ENCODE measurements around the gene BRAP.
"Not testable (repeated sequence)": the region's sequence is repeated elsewhere in the genome, so short reads cannot be mapped to it uniquely, and the experiment has no call there.

BRAP gene, protein sequence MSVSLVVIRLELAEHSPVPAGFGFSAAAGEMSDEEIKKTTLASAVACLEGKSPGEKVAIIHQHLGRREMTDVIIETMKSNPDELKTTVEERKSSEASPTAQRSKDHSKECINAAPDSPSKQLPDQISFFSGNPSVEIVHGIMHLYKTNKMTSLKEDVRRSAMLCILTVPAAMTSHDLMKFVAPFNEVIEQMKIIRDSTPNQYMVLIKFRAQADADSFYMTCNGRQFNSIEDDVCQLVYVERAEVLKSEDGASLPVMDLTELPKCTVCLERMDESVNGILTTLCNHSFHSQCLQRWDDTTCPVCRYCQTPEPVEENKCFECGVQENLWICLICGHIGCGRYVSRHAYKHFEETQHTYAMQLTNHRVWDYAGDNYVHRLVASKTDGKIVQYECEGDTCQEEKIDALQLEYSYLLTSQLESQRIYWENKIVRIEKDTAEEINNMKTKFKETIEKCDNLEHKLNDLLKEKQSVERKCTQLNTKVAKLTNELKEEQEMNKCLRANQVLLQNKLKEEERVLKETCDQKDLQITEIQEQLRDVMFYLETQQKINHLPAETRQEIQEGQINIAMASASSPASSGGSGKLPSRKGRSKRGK

GRCh38 chr12:111685811-111686573 is at the start of gene BRAP, which contains the start of gene ACAD10:
Gene BRAP (minus strand): TSS chr12:111685956. CDS start chr12:111685792, 164 bp downstream.
Gene ACAD10 (plus strand): TSS chr12:111686053. CDS start chr12:111692710, 6,657 bp downstream.
- peak; percentile 77 to 89 (median 86) for DNase-seq (ENCODE audit: low read depth in 4 of 4, low spot score in 1 of 4)

DNA sequence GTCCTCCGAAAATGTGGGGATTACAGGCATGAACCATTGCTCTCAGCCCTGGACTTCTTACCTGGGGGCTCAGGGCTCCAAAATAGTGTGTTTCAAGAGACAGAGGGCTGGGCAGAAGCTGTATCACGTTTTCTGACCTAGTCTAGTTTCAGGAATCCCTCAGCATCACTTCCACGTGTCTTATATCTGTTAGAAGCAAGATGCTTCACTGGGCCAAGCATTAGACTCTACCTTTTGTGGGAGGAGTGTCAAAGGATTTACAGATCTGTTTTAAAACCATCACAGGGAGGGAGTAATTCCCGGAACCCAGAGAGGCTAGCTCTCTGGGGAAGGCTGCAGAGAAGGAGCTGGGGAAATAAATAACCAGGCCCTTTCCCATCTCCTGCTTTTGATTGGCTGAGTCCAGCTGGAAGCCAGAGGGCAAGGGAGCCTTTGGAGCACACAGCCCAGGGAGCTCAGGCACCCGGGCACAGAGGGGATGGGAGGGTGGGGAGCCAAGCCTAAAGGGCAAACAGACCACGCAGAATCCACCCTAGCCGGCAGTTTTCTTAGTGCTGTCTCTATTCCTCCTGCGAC is 47.7 kb upstream of the BRAP start:
- DNase-seq (ENCODE audit: low read depth in 4 of 4, low spot score in 1 of 4) = no peak

DNA sequence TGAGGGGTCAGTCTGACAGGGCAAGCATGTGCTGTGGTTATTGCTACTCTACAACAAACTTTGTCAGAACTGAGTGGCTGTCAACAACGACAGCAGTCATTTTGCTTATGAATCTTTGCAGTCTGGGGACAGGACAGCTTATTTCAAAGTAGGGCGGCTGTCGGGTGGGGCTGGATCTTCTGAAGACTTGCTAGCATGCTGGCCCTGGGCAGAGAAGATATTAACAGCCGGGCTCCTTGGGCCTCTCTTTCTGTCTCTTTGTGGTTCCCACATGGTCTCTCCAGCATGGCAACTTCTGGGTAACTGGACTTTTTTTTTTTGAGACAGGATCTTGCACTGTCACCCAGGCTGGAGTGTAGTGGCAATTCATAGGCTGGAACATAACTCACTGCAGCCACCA is 47.0 kb upstream of the BRAP start:
- DNase-seq (ENCODE audit: low read depth in 4 of 4, low spot score in 1 of 4) = no peak

- no peak for DNase-seq (ENCODE audit: low read depth in 4 of 4, low spot score in 1 of 4)
Observed at GRCh38 chr12:111730420-111730819, 44.7 kb upstream of the BRAP start.

DNA sequence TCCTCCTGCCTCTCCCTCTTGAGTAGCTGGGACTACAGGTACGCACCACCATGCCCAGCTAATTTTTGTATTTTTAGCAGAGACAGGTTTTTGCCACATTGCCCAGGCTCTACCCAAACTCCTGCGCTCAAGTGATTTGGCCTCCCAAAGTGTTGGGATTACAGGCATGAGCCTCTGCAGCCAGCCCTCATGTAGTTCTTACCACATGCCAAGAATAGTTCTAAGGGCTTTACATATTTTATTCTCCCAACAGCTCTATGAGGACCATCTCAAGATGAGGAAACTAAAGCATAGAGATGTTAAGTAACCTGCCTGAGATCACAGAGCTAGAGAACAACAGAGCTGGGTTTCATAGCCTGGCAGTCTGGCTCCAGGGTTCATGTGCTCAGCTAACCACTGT is 43.0 kb upstream of the BRAP start:
- no peak for DNase-seq (ENCODE audit: low read depth in 4 of 4, low spot score in 1 of 4)

- DNase-seq (ENCODE audit: low read depth in 4 of 4, low spot score in 1 of 4) = not testable (repeated sequence)
Observed at GRCh38 chr12:111723646-111724360, 38.0 kb upstream of the BRAP start.

DNA sequence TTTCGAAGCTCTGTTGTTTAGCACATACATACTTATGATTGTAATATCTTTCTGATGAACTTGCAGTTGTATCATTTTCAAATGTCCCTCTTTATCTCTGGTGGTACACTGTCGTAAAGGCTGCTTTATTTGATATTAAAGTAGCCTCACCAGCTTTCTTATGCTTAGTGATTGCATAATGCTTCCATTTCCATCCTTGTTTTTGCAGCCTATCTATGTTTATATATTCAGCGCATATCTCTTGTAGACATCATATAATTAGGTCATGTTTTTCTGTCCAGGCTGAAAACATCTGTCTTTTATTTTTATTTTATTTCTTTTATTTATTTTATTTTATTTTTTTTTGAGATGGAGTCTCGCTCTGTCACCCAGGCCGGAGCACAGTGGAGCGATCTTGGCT is 34.7 kb upstream of the BRAP start:
- no peak for DNase-seq (ENCODE audit: low read depth in 4 of 4, low spot score in 1 of 4)

DNA sequence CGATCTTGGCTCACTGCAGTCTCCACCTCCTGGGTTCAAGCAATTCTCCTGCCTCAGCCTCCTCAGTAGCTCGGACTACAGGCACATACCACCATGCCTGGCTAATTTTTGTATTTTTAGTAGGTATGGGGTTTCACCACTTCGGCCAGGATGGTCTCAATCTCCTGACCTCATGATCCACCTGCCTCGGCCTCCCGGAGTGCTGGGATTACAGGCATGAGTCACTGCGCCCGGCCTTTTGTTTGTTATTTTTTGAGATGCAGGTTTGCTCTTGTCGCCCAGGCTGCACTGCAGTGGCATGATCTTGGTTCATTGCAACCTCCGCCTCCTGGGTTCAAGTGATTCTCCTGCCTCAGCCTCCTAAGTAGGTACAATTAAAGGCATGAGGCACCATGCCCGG is 33.6 kb upstream of the BRAP start:
- not testable (repeated sequence) for DNase-seq (ENCODE audit: low read depth in 4 of 4, low spot score in 1 of 4)

DNA sequence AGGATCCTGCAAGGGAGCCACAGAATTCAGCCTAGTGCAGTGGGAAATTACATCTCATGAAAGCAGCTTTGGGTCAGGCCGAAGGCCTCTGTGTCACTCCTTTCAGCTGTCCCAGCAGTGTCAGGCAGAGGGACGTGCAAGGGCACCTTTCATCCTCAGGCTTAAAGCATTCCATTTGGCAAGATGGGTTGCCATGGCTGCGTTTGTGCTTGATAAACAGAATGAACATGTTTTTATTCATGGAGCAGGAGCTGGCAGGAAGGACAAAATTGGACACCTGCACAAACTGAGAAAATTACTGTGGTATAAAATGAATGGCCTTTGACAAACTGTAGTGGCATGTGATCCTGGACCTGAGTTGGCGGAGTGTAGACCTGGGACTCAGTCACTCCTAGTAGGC is 29.5 kb upstream of the BRAP start:
- no peak for DNase-seq (ENCODE audit: low read depth in 4 of 4, low spot score in 1 of 4)

DNA sequence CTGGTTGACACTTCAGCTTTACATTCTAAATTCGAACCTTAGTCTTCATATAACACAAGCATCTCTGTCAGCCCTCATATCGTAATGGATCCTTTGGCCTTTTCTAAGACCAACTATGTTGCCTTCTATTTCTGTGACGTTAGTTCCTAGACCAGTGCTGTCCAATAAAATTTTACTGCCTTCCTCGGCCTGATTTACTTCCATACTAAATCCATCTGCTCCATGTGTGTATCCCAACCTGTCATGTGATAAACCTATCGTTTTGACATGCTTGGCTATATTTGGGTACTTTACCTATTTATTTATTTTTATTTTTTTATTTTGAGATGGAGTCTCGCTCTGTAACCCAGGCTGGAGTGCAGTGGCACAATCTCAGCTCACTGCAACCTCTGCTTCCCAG is 20.4 kb upstream of the BRAP start:
- no peak for DNase-seq (ENCODE audit: low read depth in 4 of 4, low spot score in 1 of 4)

GRCh38 chr12:111705672-111706071 is 19.9 kb upstream of the BRAP start:
- no peak for DNase-seq (ENCODE audit: low read depth in 4 of 4, low spot score in 1 of 4)

DNA sequence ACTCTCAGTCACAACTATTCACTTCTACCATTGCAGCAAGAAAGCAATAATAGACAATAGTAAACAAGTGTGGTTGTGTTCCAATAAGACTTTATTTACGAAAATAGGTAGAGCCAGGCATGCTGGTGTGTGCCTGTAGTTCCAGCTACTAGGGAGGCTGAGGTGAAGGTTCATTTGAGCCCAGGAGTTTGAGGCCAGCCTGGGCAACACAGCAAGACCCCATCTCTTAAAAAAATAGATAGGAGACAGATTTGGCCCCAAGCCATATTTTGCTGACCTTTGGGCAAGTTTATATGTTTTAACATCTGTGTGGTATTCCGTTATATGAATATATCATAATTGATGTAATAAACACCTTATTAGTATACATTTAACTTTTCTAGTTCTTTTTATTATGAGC is 14.2 kb upstream of the BRAP start:
- no peak for DNase-seq (ENCODE audit: low read depth in 4 of 4, low spot score in 1 of 4)

DNA sequence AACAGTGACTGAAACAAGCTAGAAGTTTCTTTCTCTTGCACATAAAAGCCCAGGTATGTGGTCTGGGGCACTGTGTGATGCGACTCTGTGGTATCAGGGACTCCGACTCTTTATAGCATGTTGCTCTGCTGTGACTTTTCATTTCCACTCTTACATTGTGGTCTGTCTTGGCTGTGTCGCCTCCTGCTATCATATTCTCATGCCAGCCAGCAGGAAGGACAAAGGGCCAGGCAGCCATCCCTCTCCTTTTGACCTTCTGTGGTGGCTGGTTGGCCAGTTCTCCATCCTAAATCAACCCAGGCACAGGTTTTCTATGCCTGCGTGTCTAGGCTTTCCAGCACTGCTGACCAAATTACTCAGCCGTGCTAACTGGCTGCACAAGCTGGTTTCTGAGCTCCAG is 8.1 kb upstream of the BRAP start:
- DNase-seq (ENCODE audit: low read depth in 4 of 4, low spot score in 1 of 4) = no peak

- no peak for DNase-seq (ENCODE audit: low read depth in 4 of 4, low spot score in 1 of 4)
Observed at GRCh38 chr12:111692575-111693210, 6.9 kb upstream of the BRAP start.

- no peak for DNase-seq (ENCODE audit: low read depth in 4 of 4, low spot score in 1 of 4)
Observed at GRCh38 chr12:111691262-111691661, 5.5 kb upstream of the BRAP start.

DNA sequence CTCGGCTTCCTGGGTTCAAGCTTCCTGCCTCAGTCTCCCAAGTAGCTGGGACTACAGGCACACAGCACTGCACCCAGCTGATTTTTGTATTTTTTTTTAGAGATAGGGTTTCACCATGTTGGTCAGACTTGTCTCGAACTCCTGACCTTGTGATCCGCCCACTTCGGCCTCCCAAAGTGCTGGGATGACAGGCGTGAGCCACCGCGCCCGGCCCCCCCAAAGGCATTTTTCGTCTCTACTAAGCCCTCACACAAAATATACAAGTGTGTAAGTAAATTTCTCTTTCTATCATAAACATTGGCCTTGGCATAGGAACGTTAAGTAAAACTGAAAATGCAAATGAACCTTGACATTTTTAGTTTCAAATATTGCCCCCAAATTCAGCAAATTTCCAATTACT is 2.2 kb upstream of the BRAP start:
- no peak for DNase-seq (ENCODE audit: low read depth in 4 of 4, low spot score in 1 of 4)

- no peak for DNase-seq (ENCODE audit: low read depth in 4 of 4, low spot score in 1 of 4)
Observed at GRCh38 chr12:111687255-111687654, 1.5 kb upstream of the BRAP start.

GRCh38 chr12:111686574-111687105 is 884 bp upstream of the BRAP start:
- no peak for DNase-seq (ENCODE audit: low read depth in 4 of 4, low spot score in 1 of 4)

DNA sequence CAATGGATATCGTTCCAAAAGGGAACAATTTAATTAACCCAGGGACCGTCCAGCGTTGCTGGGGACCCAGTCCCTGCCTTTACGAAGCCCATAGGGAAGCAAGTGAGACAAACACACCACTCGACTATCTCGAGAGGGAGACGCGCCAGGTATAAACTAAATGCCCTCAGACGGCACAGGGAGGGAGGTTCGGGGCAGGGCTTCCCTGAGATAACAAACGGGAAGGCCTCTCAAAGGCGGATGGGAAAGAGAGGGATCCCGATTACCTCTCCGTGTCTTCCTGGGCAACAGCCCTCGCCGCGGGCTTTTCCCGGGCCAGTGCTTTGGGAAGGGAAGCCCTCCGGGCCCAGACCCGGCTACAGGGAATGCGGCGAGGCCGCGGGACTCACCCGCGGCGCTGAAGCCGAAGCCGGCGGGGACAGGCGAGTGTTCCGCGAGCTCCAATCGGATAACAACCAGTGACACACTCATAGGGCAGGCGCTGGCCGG is 390 bp downstream of the BRAP start:
- peak in 1 of 4 experiments; percentile 3 for DNase-seq (ENCODE audit: low read depth in 4 of 4, low spot score in 1 of 4)
